ENCODE results near the gene ARMH1.

The ARMH1 gene

DNA sequence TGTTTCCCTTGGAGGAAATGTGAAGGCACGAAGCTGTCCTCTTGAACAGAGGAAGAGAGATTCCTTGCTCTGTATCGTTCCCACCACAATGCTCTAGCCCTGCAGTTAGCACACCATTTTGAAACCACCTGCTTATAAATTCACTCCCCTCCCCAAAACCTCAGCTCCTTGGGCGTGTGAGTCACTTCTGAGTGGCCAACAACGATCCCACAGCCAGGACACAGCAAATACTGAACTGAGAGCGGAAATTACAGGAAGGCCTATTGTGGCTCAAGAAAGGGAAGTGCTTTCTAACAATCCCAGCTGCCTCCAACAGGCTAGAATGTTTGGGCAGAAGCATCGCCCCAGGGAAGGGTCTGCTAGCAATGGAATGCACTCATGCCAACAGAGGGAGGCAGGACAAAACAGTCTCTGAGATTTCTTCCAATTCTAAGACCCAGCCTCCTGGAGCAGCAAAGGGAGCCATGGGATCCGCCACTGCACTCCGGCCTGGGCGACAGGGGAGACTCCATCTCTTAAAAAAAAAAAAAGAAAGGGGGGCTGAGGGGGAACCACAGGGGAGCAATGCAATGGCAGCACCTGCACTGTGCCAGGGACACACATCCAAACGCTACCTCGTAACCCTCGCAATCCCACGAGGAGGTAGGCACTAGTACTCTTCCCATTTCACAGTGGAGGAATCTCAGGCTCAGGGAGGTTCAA is 2.1 kb upstream of the ARMH1 start:
- DNase-seq: no peak

DNA sequence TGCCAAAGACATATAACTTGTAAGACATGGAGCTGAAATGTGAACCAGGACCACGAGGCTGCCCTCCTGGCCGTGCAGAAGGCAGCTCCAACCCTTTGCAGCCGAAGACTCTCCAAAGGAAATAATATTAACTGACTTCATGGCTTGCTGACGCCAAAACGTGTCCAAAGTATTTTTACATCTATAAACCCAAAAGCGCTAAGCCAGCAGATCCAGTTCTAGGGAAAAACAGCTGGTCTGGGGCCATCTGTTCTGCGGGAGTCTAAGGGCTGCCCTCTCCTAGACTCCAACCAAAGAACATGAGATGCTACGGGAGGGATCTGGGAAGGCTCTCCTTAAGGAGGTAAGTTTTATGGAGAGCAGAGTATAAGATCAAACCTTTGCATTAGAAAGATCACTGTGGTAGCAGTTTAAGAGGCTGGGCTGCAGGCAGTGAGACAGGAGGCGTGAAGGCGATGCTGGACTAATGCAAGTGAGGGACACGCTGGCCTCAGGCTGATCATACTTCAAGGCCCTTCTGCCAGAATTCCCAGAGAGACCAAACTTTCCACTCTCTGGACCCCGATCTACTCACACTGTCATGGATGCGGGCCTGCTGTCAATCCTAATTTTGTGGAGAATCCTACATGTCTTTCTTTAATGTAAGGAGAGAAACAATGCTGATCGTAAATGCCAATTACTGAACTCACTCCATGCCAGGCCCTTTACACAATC is 1.4 kb upstream of the ARMH1 start:
- no peak for DNase-seq

DNA sequence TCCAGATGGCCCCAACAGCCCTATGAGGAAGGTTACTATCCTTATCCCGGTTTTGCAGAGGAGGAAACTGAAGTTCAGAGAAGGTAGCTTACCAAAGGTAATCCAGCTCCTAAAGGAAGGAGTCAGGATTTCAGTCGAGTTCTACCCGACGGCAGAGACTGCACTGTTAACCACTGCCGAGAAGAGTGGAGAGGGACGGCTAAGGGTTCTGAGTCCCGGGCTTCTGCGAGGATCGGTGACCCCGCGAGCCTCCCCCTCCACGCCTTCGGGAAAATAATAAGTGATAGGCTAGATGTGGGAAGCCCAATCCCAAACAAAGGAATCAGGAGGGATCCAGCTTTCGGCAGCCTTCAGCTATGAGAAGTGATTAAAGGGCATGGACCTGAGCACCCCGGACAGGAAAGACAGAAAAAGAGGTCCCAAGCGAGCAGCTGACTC is 820 bp upstream of the ARMH1 start:
- no peak for DNase-seq

DNA sequence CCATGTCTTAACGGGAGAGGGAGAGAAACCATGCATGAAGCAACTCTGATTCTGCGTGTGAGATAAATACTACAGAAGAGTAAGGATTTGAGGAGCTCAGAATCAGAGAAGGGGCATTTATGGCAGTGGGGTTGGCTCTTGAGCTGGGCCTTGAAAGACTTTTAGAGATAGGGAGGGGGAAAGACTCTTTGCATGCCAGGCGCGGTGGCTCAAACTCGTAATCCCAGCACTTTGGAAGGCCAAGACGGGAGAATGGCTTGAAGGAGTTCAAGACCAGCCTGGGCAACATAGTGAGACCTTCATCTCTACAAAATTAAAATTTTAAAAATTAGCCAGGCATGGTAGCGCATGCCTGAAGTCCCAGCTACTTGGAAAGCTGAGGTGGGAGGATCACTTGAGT is 672 bp downstream of the ARMH1 start:
- DNase-seq: no peak

DNA sequence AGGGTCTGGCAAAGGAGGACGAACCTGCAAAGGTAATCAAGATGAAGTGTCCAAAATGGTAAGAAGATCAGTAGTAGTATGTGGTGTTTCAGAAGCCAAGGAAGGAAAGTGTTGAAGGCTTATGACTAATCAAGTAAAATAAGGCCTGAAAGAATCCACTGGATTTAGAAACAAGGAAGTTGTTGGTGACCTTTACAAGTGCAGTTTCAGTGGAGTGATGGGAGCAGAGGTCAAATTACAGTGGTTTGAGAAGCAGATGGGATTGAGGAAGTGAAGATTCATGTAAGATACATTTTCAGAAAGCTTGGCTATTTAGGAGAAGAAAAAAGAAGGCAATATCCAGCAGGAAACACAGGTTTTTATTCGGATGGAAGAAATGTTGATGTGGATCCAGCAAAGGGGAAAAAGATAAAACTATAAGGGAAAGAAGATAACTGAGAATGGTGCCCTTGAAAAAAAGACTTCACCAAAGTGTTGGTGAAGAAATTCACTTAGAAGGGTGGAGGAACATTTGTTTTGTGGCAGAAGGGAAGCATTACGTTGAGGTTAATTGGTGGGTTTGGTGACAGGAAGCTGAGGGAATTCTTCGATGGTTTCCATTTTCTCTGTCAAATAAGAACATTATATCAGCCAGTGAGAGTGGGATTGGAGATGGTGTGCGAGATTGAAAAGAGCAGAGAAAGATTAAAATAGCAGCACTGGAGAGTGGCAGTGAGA is 2.1 kb downstream of the ARMH1 start:
- DNase-seq: no peak

DNA sequence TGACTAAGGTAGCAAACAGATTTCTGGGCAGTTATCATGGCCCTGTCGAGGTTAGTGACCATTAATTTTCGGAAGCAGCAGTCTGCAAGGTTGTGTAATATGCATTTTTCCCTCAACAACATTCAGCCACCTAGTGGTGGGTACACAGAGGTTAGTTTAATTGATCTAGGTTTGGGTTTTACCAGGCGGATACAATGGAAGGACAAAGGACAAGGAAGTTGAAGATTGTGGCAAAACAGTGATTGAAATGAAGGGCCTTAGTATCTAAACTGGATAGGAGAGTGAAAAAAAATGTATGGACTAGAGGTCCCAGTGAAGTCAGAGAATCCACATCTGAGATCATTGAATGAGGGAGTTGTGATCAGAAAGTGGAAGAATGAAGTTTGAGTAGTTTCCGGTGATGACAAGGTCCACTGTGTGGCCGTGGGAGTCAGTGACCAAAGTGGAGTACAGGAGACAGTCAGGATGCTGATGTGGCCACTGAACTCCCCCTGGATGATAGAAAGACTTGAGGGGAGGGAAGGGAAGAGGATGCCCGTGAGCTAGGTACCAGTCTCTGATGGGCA is 2.8 kb downstream of the ARMH1 start:
- DNase-seq: no peak

DNA sequence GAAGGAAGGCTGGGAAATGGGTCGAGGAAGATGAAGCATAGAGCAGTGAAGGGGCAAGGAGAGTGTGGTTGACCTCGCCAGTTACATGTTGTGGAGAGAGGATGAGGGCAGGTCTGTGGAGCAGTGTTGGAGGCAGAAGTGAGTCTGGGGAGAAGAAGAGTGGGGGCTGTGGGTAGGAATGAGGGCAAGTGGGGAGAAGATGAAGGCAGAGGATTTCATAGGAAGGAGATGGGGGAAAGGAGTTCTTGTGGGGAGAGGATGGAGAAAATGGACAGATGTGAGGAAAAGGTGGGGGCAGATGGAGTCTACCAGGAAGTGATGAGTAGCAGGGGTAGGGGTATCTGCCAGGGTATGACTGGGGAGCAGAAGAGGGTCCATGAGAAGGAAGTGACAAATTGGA is 3.6 kb downstream of the ARMH1 start:
- DNase-seq: no peak

DNA sequence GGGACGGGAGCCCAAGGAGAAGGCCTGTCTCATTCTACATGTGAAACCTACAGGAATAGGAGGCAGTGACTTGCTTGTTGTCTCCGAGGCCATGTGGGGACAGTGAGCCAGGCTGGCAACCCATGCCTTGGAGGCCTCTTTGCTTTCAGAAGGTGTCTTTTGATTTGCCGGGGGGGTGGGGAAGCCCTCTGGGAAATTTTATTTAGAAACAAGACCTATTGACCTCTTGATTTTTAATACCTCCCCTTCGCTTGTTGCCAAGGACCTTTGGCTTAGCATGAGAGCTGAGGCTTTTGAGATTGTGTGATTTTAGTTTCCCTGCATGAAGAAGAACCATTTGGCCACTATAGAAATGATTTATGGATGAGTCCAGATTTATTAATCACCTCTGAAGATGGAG is 4.1 kb downstream of the ARMH1 start:
- DNase-seq: no peak

DNA sequence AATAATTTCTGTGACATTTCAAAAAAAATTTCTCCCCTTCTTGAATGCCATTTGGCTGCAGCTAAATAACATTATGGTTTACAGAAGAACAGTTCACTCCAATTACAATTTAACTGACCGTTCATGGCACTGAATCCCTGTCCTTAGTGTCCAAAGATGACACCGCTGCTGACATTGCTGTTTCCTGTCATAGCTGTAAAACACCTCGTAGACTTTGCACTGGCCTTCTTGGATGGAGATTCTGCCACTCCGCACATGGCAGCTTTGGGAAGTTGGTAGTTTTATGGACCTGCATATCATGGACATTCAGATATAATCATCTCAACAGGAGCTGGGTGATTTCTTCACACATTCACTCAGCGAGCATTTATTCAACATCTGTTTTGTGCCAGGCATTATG is 5.0 kb downstream of the ARMH1 start:
- no peak for DNase-seq

DNA sequence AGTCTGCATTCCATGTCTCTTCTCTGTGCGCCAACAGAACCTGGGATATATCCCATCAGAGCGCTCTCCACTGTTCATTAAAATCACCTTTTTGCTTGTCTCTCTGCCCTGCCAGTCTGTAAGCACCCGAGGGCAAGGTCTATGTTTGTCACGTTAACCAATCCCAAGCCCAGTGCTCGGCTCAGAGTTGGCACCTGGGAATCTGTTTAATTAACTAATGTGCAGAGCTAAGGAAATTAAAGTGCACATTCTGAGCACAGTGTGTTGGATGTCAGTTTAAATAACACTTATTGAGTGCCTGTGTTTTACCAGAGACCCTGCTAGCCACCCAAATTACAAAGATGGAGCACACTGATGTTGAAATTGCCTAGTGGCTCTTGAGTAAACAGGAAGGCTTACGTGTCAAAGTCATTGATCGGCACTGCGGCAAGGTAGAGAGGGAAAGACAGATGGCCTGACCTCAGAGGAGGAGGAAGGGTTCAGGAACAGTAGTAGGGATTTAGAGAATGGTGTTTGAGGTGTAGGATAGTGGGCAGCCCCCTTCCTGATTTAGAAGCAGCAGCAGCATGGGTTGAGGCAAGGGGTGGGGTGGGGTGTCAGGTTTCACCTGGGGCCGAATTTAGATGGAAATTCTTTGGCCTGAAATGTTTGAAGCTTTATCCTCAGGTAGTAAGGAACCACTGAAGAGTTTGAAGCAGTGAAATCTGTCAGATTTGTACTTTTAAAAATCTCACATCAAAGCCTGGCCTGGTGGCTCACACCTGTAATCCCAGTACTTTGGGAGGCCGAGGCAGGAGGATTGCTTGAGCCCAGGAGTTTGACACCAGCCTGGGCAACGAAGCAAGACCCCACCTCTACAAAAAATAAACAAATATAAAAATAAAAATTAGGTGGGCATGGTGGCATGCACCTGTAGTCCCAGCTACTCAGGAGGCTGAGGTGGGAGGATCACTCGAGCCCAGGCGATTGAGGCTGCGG is 7.7 kb downstream of the ARMH1 start:
- no peak for DNase-seq

DNA sequence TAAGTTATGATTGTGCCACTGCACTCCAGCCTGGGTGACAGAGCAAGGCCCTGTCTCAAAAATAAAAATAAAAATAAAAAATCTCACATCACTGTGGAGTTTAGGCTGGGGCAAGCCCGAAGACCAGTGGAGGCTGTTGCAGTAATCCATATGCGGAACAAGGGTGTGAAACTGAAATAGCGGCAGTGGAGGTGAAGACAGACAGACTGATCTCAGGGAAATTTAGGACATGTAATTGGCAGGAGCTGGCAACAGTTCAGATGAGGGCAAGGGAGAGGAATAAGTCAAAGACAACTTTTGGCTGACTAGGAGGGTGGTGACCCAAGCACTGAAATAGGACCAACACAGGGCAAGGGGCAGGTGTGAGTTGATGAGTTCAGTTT is 8.4 kb downstream of the ARMH1 start:
- DNase-seq: no peak

DNA sequence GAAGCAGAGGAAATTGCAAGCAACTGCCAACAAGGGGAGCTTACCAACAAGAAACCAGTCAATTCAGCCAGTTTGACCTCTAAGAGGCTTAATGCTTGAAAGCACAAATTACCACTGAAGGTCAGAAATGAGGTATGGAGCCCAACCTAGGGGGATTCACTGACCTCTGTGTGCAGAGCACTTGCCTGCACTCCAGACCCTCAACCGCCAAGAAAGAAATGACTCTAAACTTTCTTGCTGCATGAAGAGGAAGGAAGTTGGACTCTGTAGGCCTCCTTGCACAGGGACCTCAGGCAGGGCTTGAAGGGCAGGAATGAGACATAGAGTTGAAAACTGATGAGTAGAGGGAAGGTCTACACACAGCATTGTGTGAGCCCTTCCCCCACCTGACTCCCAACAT is 10.0 kb downstream of the ARMH1 start:
- DNase-seq: no peak

DNA sequence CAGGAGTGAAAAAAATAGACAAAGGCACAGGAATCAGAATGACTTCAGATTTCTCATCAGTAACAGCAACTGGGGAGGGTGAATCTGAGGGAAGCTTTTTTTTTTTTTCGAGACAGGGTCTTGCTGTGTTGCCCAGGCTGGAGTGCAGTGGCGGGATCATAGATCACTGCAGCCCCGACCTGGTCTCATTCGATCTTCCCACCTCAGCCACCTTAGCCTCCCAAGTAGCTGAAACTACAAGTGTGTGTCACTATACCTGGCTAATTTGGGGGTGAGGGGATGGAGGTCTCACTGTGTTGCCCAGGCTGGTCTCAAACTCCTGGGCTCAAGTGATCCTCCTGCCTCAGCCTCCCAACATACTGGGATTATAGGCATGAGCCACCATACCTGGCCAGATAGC is 10.7 kb downstream of the ARMH1 start:
- no peak for DNase-seq

DNA sequence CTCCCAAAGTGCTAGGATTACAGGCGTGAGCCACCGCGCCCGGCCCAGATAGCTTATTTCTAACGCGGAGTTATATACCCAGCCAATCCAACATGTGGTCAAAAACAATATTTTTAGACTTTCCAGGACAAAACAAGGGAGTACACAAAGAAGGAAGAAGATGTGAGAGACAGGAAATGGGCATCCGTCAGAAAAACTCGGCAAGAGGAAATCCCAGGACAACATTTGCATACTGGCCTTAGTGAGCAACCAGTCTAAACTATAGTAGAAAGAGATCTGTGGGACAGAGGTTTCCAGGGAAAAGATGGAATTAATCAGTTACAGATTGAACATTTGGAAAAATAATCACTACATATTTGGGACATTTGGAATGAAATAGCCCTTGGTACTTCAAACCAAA is 11.4 kb downstream of the ARMH1 start:
- DNase-seq: no peak

DNA sequence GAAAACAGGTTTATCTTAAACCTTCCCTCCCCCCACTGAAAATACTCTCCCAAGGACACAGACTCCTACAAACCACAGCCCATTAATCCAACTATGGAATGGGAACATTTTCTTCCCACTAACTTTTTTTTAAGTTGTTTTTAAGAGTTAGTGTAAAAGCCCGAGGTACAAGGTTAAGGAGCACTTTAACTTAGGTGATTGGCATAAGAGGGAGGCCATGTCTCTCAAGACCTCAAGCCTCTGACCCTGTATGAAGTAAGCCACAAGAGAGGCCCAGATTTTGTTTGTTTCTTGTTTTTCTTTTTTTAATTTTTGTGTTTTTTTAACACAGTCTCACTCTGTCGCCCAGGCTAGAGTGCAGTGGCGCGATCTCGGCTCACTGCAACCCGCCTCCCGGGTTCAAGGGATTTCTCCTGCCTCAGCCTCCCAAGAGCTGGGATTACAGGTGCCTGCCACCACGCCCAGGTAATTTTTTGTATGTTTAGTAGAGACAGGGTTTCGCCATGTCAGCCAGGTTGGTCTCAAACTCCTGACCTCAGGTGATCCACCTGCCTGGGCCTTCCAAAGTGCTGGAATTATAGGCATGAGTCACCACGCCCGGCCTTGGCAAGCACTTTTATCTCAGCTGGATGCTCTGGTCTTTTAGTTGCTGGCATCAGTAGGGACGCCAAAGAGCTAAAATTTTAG is 14.4 kb downstream of the ARMH1 start:
- DNase-seq: no peak

DNA sequence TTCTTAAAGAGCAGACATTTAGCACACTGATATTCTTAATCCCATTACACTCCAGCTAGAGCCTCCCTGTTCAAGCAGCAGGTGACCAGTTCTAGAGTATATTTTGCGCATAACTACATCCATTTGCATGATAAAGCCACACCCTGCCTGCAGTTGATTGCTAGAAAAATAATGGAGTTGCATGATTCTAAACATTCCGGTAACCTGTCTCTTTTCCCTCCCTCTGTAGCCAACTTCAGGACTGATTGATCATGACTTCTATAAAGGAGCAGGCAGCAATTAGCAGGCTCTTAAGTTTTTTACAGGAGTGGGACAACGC is 14.9 kb downstream of the ARMH1 start:
- no peak for DNase-seq

DNA sequence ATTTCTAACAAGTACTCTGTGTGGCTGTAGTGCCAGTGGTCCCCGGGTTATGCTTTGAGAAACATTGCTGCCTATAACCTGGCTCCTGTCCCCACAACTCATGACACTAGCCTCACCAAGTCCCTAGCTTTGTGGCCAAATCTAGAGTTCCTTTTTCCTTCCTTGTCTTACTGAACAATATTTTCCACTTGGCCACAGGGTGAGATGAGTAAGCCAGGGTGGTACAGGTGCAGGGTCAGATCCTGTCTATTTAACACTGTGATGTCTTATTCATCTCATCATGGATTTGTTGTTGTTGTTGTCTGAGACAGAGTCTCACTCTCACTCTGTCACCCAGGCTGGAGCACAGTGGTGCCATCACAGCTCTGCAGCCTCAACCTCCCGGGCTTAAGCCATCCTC is 18.6 kb downstream of the ARMH1 start:
- no peak for DNase-seq

DNA sequence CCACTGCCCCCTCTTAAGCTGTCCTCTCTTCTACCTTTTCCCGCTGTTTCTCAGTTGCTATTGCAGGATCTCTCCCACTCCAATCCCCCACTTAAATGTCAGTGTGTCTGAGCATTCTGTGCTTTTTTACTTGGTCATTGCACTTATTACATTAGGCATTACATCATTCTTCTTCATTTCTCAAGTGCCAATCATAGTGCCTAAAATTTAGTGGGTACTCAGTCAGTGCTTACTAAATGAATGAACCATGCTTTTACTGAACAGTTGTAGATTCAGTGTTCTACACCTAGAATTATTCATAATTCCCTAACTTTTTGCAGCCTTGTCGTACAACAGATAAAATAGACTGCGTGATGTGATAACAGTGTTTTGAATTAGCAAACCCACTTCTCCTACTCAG is 19.4 kb downstream of the ARMH1 start:
- no peak for DNase-seq

DNA sequence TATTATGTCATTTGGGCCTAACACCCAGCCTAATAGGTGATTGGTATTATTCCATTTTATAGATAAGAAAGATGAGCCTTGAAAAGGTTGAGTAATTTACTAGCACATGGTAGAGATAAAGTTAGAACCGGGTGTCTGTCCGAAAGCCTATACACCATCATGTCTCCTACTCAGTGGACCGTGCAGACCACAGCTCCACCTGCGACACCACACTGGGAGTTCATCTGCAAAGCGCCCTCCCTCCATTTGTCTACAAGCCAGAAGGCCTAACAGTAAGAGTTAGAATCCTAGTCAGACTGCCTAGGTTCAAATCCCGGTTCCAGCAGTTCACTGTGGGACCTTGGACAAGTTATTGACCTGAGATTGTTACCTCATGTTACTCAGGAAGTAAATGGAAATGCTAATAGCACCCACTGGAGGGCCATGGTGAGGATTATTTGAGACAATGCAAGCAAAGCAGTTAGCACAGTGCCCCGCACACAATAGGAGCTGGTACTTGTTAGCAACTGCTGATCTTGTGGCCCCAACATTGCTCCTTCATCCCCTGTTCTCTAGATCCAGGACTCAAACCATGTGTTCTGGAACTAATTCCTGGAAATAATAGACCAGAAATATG is 20.5 kb downstream of the ARMH1 start:
- no peak for DNase-seq

DNA sequence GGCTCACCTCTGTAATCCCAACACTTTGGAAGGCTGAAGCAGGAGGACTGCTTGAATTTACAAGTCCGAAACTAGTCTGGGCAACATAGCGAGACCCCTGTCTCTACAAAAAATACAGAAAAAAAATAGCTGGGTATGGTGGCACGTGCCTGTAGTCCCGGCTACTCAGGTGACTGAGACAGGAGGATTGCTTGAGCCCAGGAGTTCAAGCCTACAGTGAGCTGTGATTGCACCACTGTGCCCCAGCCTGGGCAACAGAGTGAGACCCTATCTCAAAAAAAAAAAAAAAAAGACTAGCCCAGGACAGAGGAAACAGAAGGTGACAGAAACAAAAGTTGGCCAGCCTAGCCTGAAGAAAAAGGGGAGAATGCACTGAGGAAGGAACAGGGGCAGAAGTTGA is 21.2 kb downstream of the ARMH1 start:
- no peak for DNase-seq

DNA sequence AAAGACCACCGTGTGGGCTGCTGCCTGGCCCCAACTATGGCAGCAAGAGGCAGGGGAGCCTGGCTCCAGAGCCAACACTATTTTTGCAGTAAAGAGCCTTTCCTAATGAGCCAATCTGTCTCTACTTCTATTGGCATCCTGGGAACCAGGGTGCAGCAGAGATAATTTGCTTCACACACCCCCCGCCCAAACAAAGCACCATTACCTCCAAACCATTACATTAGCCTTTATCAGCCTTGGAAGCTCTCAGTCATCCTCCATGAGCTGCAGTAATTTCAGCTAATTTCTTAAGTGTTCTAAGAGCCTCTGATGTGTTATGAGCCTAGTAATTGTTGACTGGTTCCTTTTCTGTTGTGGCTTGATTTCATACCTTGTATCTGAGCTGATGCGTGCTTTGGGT is 21.6 kb downstream of the ARMH1 start:
- no peak for DNase-seq

Data from DMS79 (cell line).